ENCODE measurements around the gene RHO.
"Not testable (repeated sequence)": the region's sequence is repeated elsewhere in the genome, so short reads cannot be mapped to it uniquely, and the experiment has no call there.

RHO gene

GRCh38 chr3:129528589-129529100 is at the start of gene RHO:
TSS of gene RHO (plus strand) at chr3:129528639. CDS start at chr3:129528734, 95 bp downstream.
- Histone ChIP-seq H3K27me3 (ENCODE audit: control insufficient read depth in 1 of 2, insufficient read depth in 2 of 2, low read length in 2 of 2) (no peaks in the 10 kb centered on the region), H3K27ac (ENCODE audit: low read depth, low read length) (no peak within 1 kb of the TSS), H3K4me3 (ENCODE audit: low read depth in 1 of 2, low read length in 2 of 2) (no peak within 1 kb of the TSS), H3K9ac (ENCODE audit: low read depth in 1 of 2, low read length in 2 of 2) (no peak within 1 kb of the TSS), H3K4me1 (ENCODE audit: control insufficient read depth in 1 of 2, insufficient read depth in 2 of 2, low read length in 2 of 2) (no peaks in the 10 kb centered on the region), H3K9me3 (ENCODE audit: control insufficient read depth in 1 of 2, low read length in 2 of 2) (no peaks in the 10 kb centered on the region), H3K36me3 (ENCODE audit: control insufficient read depth in 1 of 2, insufficient read depth in 2 of 2, low read length in 2 of 2) (no peaks in the 10 kb centered on the region)

- not testable (repeated sequence) for H3K4me3 ChIP-seq (ENCODE audit: low read depth in 1 of 2, low read length in 2 of 2); H3K9me3 ChIP-seq (ENCODE audit: control insufficient read depth in 1 of 2, low read length in 2 of 2); H3K27ac ChIP-seq (ENCODE audit: low read depth, low read length); H3K4me1 ChIP-seq (ENCODE audit: control insufficient read depth in 1 of 2, insufficient read depth in 2 of 2, low read length in 2 of 2); H3K9ac ChIP-seq (ENCODE audit: low read depth in 1 of 2, low read length in 2 of 2); H3K27me3 ChIP-seq (ENCODE audit: control insufficient read depth in 1 of 2, insufficient read depth in 2 of 2, low read length in 2 of 2)
- H3K36me3 ChIP-seq (ENCODE audit: control insufficient read depth in 1 of 2, insufficient read depth in 2 of 2, low read length in 2 of 2), result peaks cover 0 to 39% of the 10 kb centered on the region in 2 donors
These were observed 47.1 kb upstream of the RHO start for GRCh38 chr3:129481225-129481765.

- Histone ChIP-seq H3K36me3 (ENCODE audit: control insufficient read depth in 1 of 2, insufficient read depth in 2 of 2, low read length in 2 of 2) (peaks cover 0 to 34% of the 10 kb centered on the region in 2 donors), H3K4me1 (ENCODE audit: control insufficient read depth in 1 of 2, insufficient read depth in 2 of 2, low read length in 2 of 2) (peaks cover 3 to 6% of the 10 kb centered on the region in 2 donors), H3K4me3 (ENCODE audit: low read depth in 1 of 2, low read length in 2 of 2) (no peak overlapping the region), H3K9me3 (ENCODE audit: control insufficient read depth in 1 of 2, low read length in 2 of 2) (no peaks in the 10 kb centered on the region), H3K27ac (ENCODE audit: low read depth, low read length) (no peak overlapping the region), H3K27me3 (ENCODE audit: control insufficient read depth in 1 of 2, insufficient read depth in 2 of 2, low read length in 2 of 2) (no peaks in the 10 kb centered on the region), H3K9ac (ENCODE audit: low read depth in 1 of 2, low read length in 2 of 2) (no peak overlapping the region)
These were observed 46.6 kb upstream of the RHO start for GRCh38 chr3:129481766-129482332.

- Histone ChIP-seq H3K4me1 (ENCODE audit: control insufficient read depth in 1 of 2, insufficient read depth in 2 of 2, low read length in 2 of 2) (peaks cover 3 to 6% of the 10 kb centered on the region in 2 donors), H3K4me3 (ENCODE audit: low read depth in 1 of 2, low read length in 2 of 2) (no peak overlapping the region), H3K27ac (ENCODE audit: low read depth, low read length) (no peak overlapping the region), H3K36me3 (ENCODE audit: control insufficient read depth in 1 of 2, insufficient read depth in 2 of 2, low read length in 2 of 2) (peaks cover 0 to 26% of the 10 kb centered on the region in 2 donors), H3K9ac (ENCODE audit: low read depth in 1 of 2, low read length in 2 of 2) (no peak overlapping the region), H3K27me3 (ENCODE audit: control insufficient read depth in 1 of 2, insufficient read depth in 2 of 2, low read length in 2 of 2) (no peaks in the 10 kb centered on the region), H3K9me3 (ENCODE audit: control insufficient read depth in 1 of 2, low read length in 2 of 2) (no peaks in the 10 kb centered on the region)
These were observed 45.7 kb upstream of the RHO start for GRCh38 chr3:129482721-129483120.

GRCh38 chr3:129483870-129484269 is 44.6 kb upstream of the RHO start:
- no peak overlapping the region for H3K27ac ChIP-seq (ENCODE audit: low read depth, low read length)
- H3K36me3 ChIP-seq (ENCODE audit: control insufficient read depth in 1 of 2, insufficient read depth in 2 of 2, low read length in 2 of 2), result peaks cover 0 to 23% of the 10 kb centered on the region in 2 donors
- H3K9ac ChIP-seq (ENCODE audit: low read depth in 1 of 2, low read length in 2 of 2), result no peak overlapping the region
- H3K27me3 ChIP-seq (ENCODE audit: control insufficient read depth in 1 of 2, insufficient read depth in 2 of 2, low read length in 2 of 2), result no peaks in the 10 kb centered on the region
- H3K4me3 ChIP-seq (ENCODE audit: low read depth in 1 of 2, low read length in 2 of 2), result no peak overlapping the region
- H3K9me3 ChIP-seq (ENCODE audit: control insufficient read depth in 1 of 2, low read length in 2 of 2), result no peaks in the 10 kb centered on the region
- peaks cover 3 to 6% of the 10 kb centered on the region in 2 donors for H3K4me1 ChIP-seq (ENCODE audit: control insufficient read depth in 1 of 2, insufficient read depth in 2 of 2, low read length in 2 of 2)

- not testable (repeated sequence) for H3K9me3 ChIP-seq (ENCODE audit: control insufficient read depth in 1 of 2, low read length in 2 of 2); H3K9ac ChIP-seq (ENCODE audit: low read depth in 1 of 2, low read length in 2 of 2); H3K27me3 ChIP-seq (ENCODE audit: control insufficient read depth in 1 of 2, insufficient read depth in 2 of 2, low read length in 2 of 2); H3K4me3 ChIP-seq (ENCODE audit: low read depth in 1 of 2, low read length in 2 of 2); H3K27ac ChIP-seq (ENCODE audit: low read depth, low read length); H3K4me1 ChIP-seq (ENCODE audit: control insufficient read depth in 1 of 2, insufficient read depth in 2 of 2, low read length in 2 of 2)
- H3K36me3 ChIP-seq (ENCODE audit: control insufficient read depth in 1 of 2, insufficient read depth in 2 of 2, low read length in 2 of 2), result peaks cover 0 to 16% of the 10 kb centered on the region in 2 donors
These were observed 43.3 kb upstream of the RHO start for GRCh38 chr3:129485146-129485545.

GRCh38 chr3:129485721-129486663 is 42.4 kb upstream of the RHO start:
- Histone ChIP-seq H3K27ac (ENCODE audit: low read depth, low read length) (peak overlapping the region; percentile 36), H3K9ac (ENCODE audit: low read depth in 1 of 2, low read length in 2 of 2) (no peak overlapping the region)

GRCh38 chr3:129486664-129487035 is 41.8 kb upstream of the RHO start:
- Histone ChIP-seq H3K4me1 (ENCODE audit: control insufficient read depth in 1 of 2, insufficient read depth in 2 of 2, low read length in 2 of 2) (peaks cover 3 to 6% of the 10 kb centered on the region in 2 donors), H3K27me3 (ENCODE audit: control insufficient read depth in 1 of 2, insufficient read depth in 2 of 2, low read length in 2 of 2) (no peaks in the 10 kb centered on the region), H3K36me3 (ENCODE audit: control insufficient read depth in 1 of 2, insufficient read depth in 2 of 2, low read length in 2 of 2) (peaks cover 0 to 11% of the 10 kb centered on the region in 2 donors), H3K9ac (ENCODE audit: low read depth in 1 of 2, low read length in 2 of 2) (no peak overlapping the region), H3K4me3 (ENCODE audit: low read depth in 1 of 2, low read length in 2 of 2) (no peak overlapping the region), H3K9me3 (ENCODE audit: control insufficient read depth in 1 of 2, low read length in 2 of 2) (no peaks in the 10 kb centered on the region), H3K27ac (ENCODE audit: low read depth, low read length) (no peak overlapping the region)

More at GRCh38 chr3:129485721-129486663, 42.4 kb upstream of the RHO start:
- peaks cover 0 to 11% of the 10 kb centered on the region in 2 donors for H3K36me3 ChIP-seq (ENCODE audit: control insufficient read depth in 1 of 2, insufficient read depth in 2 of 2, low read length in 2 of 2)
- no peaks in the 10 kb centered on the region for H3K9me3 ChIP-seq (ENCODE audit: control insufficient read depth in 1 of 2, low read length in 2 of 2)
- peaks cover 3 to 6% of the 10 kb centered on the region in 2 donors for H3K4me1 ChIP-seq (ENCODE audit: control insufficient read depth in 1 of 2, insufficient read depth in 2 of 2, low read length in 2 of 2)
- no peak overlapping the region for H3K4me3 ChIP-seq (ENCODE audit: low read depth in 1 of 2, low read length in 2 of 2)
- H3K27me3 ChIP-seq (ENCODE audit: control insufficient read depth in 1 of 2, insufficient read depth in 2 of 2, low read length in 2 of 2), result no peaks in the 10 kb centered on the region

GRCh38 chr3:129487183-129487867 is 41.1 kb upstream of the RHO start:
- Histone ChIP-seq H3K4me1 (ENCODE audit: control insufficient read depth in 1 of 2, insufficient read depth in 2 of 2, low read length in 2 of 2) (peaks cover 0 to 1% of the 10 kb centered on the region in 2 donors), H3K27ac (ENCODE audit: low read depth, low read length) (no peak overlapping the region), H3K27me3 (ENCODE audit: control insufficient read depth in 1 of 2, insufficient read depth in 2 of 2, low read length in 2 of 2) (no peaks in the 10 kb centered on the region), H3K9me3 (ENCODE audit: control insufficient read depth in 1 of 2, low read length in 2 of 2) (no peaks in the 10 kb centered on the region), H3K36me3 (ENCODE audit: control insufficient read depth in 1 of 2, insufficient read depth in 2 of 2, low read length in 2 of 2) (peaks cover 0 to 13% of the 10 kb centered on the region in 2 donors), H3K9ac (ENCODE audit: low read depth in 1 of 2, low read length in 2 of 2) (no peak overlapping the region), H3K4me3 (ENCODE audit: low read depth in 1 of 2, low read length in 2 of 2) (no peak overlapping the region)
